HepG2 (cell line): Measurements from ENCODE around the gene VSX1. TPM values are rescaled to one million over a fixed set of nuclear protein-coding genes. Genes with fewer than 3 reads are reported as not detected.

Source experiments
- ATF7 ChIP-seq, 2 experiments: fragments of 450-650 bp in 1 of 2; sonication (generic) in 1 of 2; formaldehyde crosslinking in 1 of 2; IDR thresholded peaks; 2 replicates each; pipeline versions ENCODE4 v1.4.0 to v1.6.1; 2016 to 2020; ENCODE audit warnings: antibody characterized with exemption in 1 of 2, mild to moderate bottlenecking in 1 of 2, missing genetic modification reagents in 1 of 2
- BCL6 ChIP-seq: IDR thresholded peaks from 2 replicates; pipeline ENCODE4 v1.6.1; 2016; ENCODE audit warnings: missing genetic modification reagents, missing compliant biosample characterization
- EED ChIP-seq: sonication (generic); formaldehyde crosslinking; IDR thresholded peaks from 2 replicates; pipeline ENCODE4 v1.5.0; 2020; ENCODE audit warnings: mild to moderate bottlenecking, missing genetic modification reagents
- HNRNPH1 ChIP-seq: fragments of 200-400 bp; formaldehyde crosslinking; optimal IDR thresholded peaks from 2 replicates; pipeline ENCODE3; 2017; ENCODE audit warnings: mild to moderate bottlenecking, low read depth, low read length
- ISL2 ChIP-seq: sonication (generic); formaldehyde crosslinking; IDR thresholded peaks from 2 replicates; pipeline ENCODE4 v1.5.0; 2020; ENCODE audit warnings: missing genetic modification reagents
- KDM6A ChIP-seq: IDR thresholded peaks from 2 replicates; pipeline ENCODE4 v1.6.1; 2016; ENCODE audit warnings: low read depth
- KLF15 ChIP-seq: sonication (generic); formaldehyde crosslinking; IDR thresholded peaks from 2 replicates; pipeline ENCODE4 v1.8.1; 2023; ENCODE audit warnings: borderline replicate concordance, mild to moderate bottlenecking, inconsistent platforms, missing genetic modification reagents, mixed read lengths
- KLF16 ChIP-seq, 2 experiments: sonication (generic) in 1 of 2; formaldehyde crosslinking in 1 of 2; IDR thresholded peaks; 2 replicates each; pipeline versions ENCODE4 v1.6.1 to v1.8.0; 2016 to 2023; ENCODE audit warnings: missing genetic modification reagents in 2 of 2, missing compliant biosample characterization in 1 of 2
- MAZ ChIP-seq, 2 experiments: sonication (generic) in 1 of 2; formaldehyde crosslinking in 1 of 2; IDR thresholded peaks; 2 replicates each; pipeline versions ENCODE4 v1.5.0 to v1.6.1; 2012 to 2020; ENCODE audit warnings: low read depth in 2 of 2, mild to moderate bottlenecking in 2 of 2, borderline replicate concordance in 1 of 2, improper control_type of control experiment in 1 of 2, low read length in 1 of 2, missing genetic modification reagents in 1 of 2, moderate library complexity in 1 of 2
- SIX1 ChIP-seq: sonication (generic); formaldehyde crosslinking; IDR thresholded peaks from 2 replicates; pipeline ENCODE4 v1.4.0; 2020; ENCODE audit warnings: missing genetic modification reagents, borderline replicate concordance
- SIX4 ChIP-seq: sonication (generic); formaldehyde crosslinking; IDR thresholded peaks from 2 replicates; pipeline ENCODE4 v1.4.0; 2020; ENCODE audit warnings: missing genetic modification reagents
- ZBTB3 ChIP-seq: sonication (generic); formaldehyde crosslinking; IDR thresholded peaks from 2 replicates; pipeline ENCODE4 v1.4.0; 2020; ENCODE audit warnings: low read depth, mild to moderate bottlenecking, moderate library complexity, missing genetic modification reagents, borderline replicate concordance
- ZFP36L2 ChIP-seq: sonication (generic); formaldehyde crosslinking; IDR thresholded peaks from 2 replicates; pipeline ENCODE4 v1.4.0; 2020; ENCODE audit warnings: missing genetic modification reagents
- ZNF572 ChIP-seq: sonication (generic); formaldehyde crosslinking; IDR thresholded peaks from 2 replicates; pipeline ENCODE4 v1.5.1; 2020; ENCODE audit warnings: mild to moderate bottlenecking, missing genetic modification reagents
- polyA plus RNA-seq, 8 experiments: library from polyadenylated mRNA; depleted of rRNA in 3 of 8; stranded (reverse) in 7 of 8; unstranded in 1 of 8; fragments of >200 nt; fragmentation: Illumina TruSeq in 4 of 8; extraction: Trizol in 4 of 8; gene quantifications; 2 replicates each; pipeline versions ENCODE4 v1.2.1 to v1.2.3, GENCODE V29; 2011 to 2016; ENCODE audit warnings: low read depth in 4 of 8, missing spikeins in 1 of 8, mixed read lengths in 1 of 8; ENCODE audit not compliant: insufficient read depth in 1 of 8
- total RNA-seq, 5 experiments: library from RNA; depleted of rRNA; stranded (reverse); fragments of >200 nt; fragmentation: Illumina TruSeq; extraction: Trizol; gene quantifications; 2 replicates each; pipeline ENCODE4 v1.2.3, GENCODE V29; 2016; ENCODE audit warnings: low read depth in 1 of 5
- TF ChIP-seq, protein P1 (sequence below): sonication (generic); formaldehyde crosslinking; IDR thresholded peaks from 2 replicates; pipeline ENCODE4 v1.4.0; 2020; ENCODE audit warnings: missing genetic modification reagents, borderline replicate concordance
- TF ChIP-seq, protein P2 (sequence below): sonication (generic); formaldehyde crosslinking; IDR thresholded peaks from 2 replicates; pipeline ENCODE4 v1.4.0; 2020; ENCODE audit warnings: missing genetic modification reagents
- TF ChIP-seq, protein P3 (sequence below): sonication (generic); formaldehyde crosslinking; IDR thresholded peaks from 2 replicates; pipeline ENCODE4 v1.4.0; 2020; ENCODE audit warnings: mild to moderate bottlenecking, missing genetic modification reagents
- TF ChIP-seq, protein P4 (sequence below): sonication (generic); formaldehyde crosslinking; IDR thresholded peaks from 2 replicates; pipeline ENCODE4 v1.5.0; 2020; ENCODE audit warnings: missing genetic modification reagents
- TF ChIP-seq, protein P5 (sequence below): sonication (generic); formaldehyde crosslinking; IDR thresholded peaks from 2 replicates; pipeline ENCODE4 v1.4.0; 2020; ENCODE audit warnings: missing genetic modification reagents, mild to moderate bottlenecking, borderline replicate concordance

Gene VSX1
- total and polyA plus RNA-seq, 2 of the 13 experiments (the other 11 are each of a cell fraction or from before 2014, with no cell fraction given) = 0.04 TPM; not detected in 1

DNA sequence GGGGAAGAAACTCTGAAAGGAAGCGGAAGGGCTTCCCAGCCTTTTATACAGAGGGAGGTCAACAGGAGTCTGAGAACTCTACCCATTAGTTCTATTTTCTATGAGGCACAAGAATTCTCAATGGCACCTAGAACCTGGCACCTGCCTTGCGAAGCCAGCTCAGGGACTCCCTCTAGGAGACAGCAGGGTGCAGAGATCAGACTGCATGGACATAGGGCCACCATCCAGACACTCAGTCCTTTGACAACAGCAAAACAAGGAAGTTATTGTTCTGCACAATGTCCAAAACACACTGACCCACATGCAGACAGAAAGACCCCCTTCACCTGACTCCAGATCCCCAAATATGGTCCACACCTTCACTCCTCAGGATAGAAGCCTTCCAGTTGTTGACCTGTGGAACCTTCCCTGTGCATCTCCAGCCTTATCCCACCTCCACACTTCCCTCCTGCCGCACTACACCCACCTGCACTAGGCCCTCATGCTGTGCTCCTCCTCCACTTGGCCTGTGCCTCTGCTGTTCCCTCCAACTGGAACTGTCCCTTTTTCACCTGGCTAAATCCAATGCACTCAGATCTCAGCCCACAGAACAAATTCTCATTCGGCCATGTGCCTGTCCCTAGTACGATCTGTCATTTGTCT lies 51.8 kb downstream of the VSX1 start (continued):
- no peak for TF ChIP-seq ISL2 (CRISPR knock-in tag)
- 0 out of 2 replicates have a peak, but pooled peaks have one; percentile 18 for TF ChIP-seq BCL6 (CRISPR knock-in tag)
- no peak for TF ChIP-seq KDM6A (CRISPR knock-in tag)
- no peak for TF ChIP-seq KLF15 (CRISPR knock-in tag)
- no peak for TF ChIP-seq HNRNPH1
- TF ChIP-seq, protein P1, sequence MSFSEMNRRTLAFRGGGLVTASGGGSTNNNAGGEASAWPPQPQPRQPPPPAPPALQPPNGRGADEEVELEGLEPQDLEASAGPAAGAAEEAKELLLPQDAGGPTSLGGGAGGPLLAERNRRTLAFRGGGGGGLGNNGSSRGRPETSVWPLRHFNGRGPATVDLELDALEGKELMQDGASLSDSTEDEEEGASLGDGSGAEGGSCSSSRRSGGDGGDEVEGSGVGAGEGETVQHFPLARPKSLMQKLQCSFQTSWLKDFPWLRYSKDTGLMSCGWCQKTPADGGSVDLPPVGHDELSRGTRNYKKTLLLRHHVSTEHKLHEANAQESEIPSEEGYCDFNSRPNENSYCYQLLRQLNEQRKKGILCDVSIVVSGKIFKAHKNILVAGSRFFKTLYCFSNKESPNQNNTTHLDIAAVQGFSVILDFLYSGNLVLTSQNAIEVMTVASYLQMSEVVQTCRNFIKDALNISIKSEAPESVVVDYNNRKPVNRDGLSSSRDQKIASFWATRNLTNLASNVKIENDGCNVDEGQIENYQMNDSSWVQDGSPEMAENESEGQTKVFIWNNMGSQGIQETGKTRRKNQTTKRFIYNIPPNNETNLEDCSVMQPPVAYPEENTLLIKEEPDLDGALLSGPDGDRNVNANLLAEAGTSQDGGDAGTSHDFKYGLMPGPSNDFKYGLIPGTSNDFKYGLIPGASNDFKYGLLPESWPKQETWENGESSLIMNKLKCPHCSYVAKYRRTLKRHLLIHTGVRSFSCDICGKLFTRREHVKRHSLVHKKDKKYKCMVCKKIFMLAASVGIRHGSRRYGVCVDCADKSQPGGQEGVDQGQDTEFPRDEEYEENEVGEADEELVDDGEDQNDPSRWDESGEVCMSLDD (CRISPR knock-in tag) = no peak
- TF ChIP-seq ZBTB3 (CRISPR knock-in tag) = no peak
- TF ChIP-seq, protein P2, sequence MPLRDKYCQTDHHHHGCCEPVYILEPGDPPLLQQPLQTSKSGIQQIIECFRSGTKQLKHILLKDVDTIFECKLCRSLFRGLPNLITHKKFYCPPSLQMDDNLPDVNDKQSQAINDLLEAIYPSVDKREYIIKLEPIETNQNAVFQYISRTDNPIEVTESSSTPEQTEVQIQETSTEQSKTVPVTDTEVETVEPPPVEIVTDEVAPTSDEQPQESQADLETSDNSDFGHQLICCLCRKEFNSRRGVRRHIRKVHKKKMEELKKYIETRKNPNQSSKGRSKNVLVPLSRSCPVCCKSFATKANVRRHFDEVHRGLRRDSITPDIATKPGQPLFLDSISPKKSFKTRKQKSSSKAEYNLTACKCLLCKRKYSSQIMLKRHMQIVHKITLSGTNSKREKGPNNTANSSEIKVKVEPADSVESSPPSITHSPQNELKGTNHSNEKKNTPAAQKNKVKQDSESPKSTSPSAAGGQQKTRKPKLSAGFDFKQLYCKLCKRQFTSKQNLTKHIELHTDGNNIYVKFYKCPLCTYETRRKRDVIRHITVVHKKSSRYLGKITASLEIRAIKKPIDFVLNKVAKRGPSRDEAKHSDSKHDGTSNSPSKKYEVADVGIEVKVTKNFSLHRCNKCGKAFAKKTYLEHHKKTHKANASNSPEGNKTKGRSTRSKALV (CRISPR knock-in tag) = no peak
- no peak for TF ChIP-seq ATF7 (IDR thresholded peaks at IDR 0.05)
- 0 out of 2 replicates have a peak, but pooled peaks have one; percentile 27 for TF ChIP-seq ATF7 (CRISPR knock-in tag; IDR thresholded peaks at IDR 0.05)
- TF ChIP-seq MAZ (IDR thresholded peaks at IDR 0.05; ENCODE audit: borderline replicate concordance, low read depth, low read length) = no peak
- TF ChIP-seq MAZ (CRISPR knock-in tag; IDR thresholded peaks at IDR 0.05; ENCODE audit: low read depth) = no peak
- TF ChIP-seq EED (CRISPR knock-in tag) = no peak
- TF ChIP-seq SIX1 (CRISPR knock-in tag) = no peak
- TF ChIP-seq, protein P3, sequence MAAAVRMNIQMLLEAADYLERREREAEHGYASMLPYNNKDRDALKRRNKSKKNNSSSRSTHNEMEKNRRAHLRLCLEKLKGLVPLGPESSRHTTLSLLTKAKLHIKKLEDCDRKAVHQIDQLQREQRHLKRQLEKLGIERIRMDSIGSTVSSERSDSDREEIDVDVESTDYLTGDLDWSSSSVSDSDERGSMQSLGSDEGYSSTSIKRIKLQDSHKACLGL (CRISPR knock-in tag) = no peak
- no peak for TF ChIP-seq ZNF572 (CRISPR knock-in tag)
- TF ChIP-seq, protein P4, sequence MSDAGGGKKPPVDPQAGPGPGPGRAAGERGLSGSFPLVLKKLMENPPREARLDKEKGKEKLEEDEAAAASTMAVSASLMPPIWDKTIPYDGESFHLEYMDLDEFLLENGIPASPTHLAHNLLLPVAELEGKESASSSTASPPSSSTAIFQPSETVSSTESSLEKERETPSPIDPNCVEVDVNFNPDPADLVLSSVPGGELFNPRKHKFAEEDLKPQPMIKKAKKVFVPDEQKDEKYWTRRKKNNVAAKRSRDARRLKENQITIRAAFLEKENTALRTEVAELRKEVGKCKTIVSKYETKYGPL (CRISPR knock-in tag) = no peak
- no peak for TF ChIP-seq SIX4 (CRISPR knock-in tag)
- TF ChIP-seq ZFP36L2 (CRISPR knock-in tag) = no peak
- 0 out of 4 replicates have a peak, but pooled peaks of 1 of the 2 experiments have one; percentile 26 for TF ChIP-seq KLF16 (CRISPR knock-in tag; IDR thresholded peaks at IDR 0.05)
- TF ChIP-seq, protein P5, sequence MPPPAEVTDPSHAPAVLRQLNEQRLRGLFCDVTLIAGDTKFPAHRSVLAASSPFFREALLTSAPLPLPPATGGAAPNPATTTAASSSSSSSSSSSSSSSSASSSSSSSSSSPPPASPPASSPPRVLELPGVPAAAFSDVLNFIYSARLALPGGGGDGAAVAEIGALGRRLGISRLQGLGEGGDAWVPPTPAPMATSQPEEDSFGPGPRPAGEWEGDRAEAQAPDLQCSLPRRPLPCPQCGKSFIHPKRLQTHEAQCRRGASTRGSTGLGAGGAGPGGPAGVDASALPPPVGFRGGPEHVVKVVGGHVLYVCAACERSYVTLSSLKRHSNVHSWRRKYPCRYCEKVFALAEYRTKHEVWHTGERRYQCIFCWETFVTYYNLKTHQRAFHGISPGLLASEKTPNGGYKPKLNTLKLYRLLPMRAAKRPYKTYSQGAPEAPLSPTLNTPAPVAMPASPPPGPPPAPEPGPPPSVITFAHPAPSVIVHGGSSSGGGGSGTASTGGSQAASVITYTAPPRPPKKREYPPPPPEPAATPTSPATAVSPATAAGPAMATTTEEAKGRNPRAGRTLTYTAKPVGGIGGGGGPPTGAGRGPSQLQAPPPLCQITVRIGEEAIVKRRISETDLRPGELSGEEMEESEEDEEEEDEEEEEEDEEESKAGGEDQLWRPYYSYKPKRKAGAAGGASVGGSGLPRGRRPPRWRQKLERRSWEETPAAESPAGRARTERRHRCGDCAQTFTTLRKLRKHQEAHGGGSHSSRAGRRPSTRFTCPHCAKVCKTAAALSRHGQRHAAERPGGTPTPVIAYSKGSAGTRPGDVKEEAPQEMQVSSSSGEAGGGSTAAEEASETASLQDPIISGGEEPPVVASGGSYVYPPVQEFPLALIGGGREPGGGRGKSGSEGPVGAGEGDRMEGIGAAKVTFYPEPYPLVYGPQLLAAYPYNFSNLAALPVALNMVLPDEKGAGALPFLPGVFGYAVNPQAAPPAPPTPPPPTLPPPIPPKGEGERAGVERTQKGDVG (CRISPR knock-in tag) = no peak
